Measurements from ENCODE around the gene SUSD5.

GRCh38 chr3:33246786-33247185, 28.2 kb upstream of the SUSD5 start:
- TF ChIP-seq POLR2A (IDR thresholded peaks at IDR 0.05): no peak
- no peak for TF ChIP-seq CTCF (IDR thresholded peaks at IDR 0.05 in 4 of 5, conservative IDR thresholded peaks at IDR 0.05 in 1 of 5)
